ENCODE measurements around the gene VEGFC.

Gene VEGFC

GRCh38 chr4:176814770-176815169, 22.0 kb upstream of the VEGFC start:
- DNase-seq (ENCODE audit: low spot score) = no peak
- TF ChIP-seq, protein P1, sequence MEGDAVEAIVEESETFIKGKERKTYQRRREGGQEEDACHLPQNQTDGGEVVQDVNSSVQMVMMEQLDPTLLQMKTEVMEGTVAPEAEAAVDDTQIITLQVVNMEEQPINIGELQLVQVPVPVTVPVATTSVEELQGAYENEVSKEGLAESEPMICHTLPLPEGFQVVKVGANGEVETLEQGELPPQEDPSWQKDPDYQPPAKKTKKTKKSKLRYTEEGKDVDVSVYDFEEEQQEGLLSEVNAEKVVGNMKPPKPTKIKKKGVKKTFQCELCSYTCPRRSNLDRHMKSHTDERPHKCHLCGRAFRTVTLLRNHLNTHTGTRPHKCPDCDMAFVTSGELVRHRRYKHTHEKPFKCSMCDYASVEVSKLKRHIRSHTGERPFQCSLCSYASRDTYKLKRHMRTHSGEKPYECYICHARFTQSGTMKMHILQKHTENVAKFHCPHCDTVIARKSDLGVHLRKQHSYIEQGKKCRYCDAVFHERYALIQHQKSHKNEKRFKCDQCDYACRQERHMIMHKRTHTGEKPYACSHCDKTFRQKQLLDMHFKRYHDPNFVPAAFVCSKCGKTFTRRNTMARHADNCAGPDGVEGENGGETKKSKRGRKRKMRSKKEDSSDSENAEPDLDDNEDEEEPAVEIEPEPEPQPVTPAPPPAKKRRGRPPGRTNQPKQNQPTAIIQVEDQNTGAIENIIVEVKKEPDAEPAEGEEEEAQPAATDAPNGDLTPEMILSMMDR (IDR thresholded peaks at IDR 0.05; ENCODE audit: extremely low read depth, missing control alignments) = no peak

DNA sequence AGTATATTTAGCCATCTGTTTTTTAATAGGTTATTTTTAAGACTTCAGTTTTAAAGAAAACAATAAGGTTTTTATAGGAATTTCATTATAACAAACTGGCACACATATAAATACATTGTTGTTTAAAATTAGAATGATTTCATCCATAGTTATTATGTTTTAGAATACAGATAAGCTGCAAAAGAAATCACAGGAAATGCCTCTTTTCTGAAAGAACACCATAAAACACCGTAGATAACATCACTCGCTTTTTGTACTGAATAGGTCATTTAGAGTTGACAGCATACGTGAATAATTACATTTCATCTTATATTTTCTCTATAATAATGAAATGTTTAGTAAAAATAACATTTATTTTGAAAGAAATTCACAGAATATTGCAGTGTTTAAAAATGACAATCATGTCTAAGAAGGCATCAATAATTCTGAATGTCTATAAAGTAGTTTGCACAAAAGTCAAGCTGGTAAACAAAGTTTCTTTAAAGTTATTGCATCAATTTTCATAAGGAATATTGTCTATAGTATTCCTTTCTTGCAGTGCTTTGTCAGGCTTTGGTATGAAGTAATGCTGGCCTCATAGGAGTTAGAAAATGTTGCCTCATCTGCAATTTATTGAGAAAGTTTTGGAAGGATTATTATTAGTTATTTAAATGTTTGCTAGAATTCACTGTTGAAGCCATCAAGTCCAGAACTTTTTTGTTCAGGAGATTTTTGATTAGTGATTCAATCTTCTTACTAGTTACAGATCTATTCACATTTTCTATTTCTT, 17.9 kb upstream of the VEGFC start:
- TF ChIP-seq, protein P1 (IDR thresholded peaks at IDR 0.05; ENCODE audit: extremely low read depth, missing control alignments) = no peak
- DNase-seq (ENCODE audit: low spot score) = no peak

DNA sequence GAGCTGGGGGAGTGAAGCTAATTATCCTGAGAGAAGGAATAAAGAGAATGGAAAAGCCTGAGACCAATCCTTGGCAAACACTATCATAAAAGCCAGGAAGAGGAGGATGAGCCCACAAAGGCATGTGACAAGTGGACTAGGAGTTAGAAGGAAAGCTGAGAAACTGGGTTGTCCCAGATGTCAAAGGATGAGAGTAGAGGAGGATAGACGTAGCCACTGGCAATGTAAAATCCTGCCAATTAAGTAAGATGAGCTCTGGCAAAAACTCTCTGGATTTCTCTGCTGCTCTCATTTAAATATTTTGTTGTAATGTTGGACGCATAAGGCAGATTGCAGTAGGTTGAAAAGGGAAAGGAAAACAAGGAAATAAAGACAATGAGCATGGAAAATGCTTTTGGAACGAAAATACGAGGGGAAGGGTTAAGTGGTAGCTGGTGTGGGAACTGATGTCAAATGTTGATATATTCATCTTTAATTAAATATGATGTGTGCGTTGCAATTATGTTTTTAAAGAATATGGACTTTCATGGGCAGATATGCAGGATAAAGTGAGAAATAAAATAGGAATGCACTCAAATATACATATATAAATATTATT, 14.2 kb upstream of the VEGFC start:
- DNase-seq (ENCODE audit: low spot score) = no peak
- TF ChIP-seq, protein P1 (IDR thresholded peaks at IDR 0.05; ENCODE audit: extremely low read depth, missing control alignments) = no peak

DNA sequence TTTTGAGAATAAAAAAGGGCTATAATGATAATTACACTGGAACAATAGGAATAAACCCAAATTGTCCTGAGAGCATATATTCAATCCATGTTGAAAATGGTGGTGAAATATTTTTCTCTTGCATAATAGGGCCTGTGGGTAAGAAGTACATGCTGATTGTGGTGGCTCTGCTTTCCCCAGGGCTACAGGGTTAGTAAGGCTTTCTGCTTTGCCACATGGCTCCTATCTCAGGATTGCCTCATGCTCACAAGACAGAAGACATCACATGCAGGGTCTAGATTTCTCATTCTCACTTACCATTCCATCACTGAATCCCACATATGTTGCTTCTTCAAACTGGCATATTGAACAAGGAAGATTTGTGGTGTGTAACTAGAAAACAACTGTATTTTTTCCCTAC, 12.4 kb upstream of the VEGFC start:
- DNase-seq (ENCODE audit: low spot score) = no peak
- TF ChIP-seq, protein P1 (IDR thresholded peaks at IDR 0.05; ENCODE audit: extremely low read depth, missing control alignments) = no peak

DNA sequence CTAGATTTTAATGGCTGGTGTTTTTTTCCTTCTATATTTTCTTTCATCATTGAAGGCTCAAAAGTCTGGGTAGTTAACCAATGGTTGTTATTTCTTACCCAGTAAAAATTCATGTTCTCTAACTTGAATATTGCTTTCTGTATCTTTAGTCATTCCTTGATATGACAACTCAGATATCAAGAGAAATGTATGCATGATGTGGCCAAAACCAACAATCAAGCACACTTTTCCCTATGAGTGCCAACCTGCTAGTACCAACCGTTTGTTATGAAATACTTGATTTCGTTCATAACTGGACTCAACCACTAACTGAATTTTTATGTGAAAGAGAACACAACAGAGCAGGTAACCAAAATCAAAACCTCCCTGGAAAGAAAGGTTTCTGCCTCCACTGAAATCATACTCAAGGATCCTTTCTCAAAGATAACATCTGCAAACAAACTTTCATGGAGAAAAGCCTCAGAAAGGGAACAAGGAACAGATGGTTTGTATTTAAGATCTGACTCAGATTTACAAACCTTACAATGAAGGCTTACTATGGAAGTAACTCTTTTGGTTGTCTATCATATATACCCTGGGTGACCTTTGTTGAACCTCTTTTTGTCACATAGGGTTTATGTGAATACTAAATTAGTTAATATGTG, 8.3 kb upstream of the VEGFC start:
- DNase-seq (ENCODE audit: low spot score) = no peak
- TF ChIP-seq, protein P1 (IDR thresholded peaks at IDR 0.05; ENCODE audit: extremely low read depth, missing control alignments) = no peak

GRCh38 chr4:176799653-176800052, 6.9 kb upstream of the VEGFC start:
- TF ChIP-seq, protein P1 (IDR thresholded peaks at IDR 0.05; ENCODE audit: extremely low read depth, missing control alignments) = no peak
- DNase-seq (ENCODE audit: low spot score) = no peak

DNA sequence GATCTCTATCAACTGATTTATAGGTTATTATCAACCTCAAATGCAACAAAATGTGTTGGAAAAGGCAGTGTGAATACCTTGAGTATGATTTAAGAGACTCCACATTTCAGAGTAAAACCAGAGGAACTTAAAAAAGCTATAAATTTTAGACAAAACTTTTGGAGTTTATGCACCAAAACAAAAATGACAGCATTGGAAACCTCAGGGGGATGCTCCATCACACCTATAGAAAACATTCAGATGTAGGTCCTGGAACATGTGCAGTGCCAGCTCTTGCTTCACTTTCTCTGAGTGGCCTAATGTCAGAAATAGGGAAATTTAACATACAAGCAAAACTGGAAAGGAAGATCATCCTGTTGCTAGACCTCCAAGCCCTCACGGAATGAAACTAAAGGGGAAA, 5.8 kb upstream of the VEGFC start:
- DNase-seq (ENCODE audit: low spot score) = no peak
- TF ChIP-seq, protein P1 (IDR thresholded peaks at IDR 0.05; ENCODE audit: extremely low read depth, missing control alignments) = no peak
